Glomerular endothelial cell (primary cell): Measurements from ENCODE around the gene JAKMIP2. TPM values are rescaled to one million over a fixed set of nuclear protein-coding genes. Genes with fewer than 3 reads are reported as not detected.
"Not testable (repeated sequence)": the region's sequence is repeated elsewhere in the genome, so short reads cannot be mapped to it uniquely, and the experiment has no call there.

ENCODE experiments used
- DNase-seq: peaks from one replicate; pipeline ENCODE4 v3.0.0-alpha.2; 2011; ENCODE audit warnings: low read depth, low spot score; ENCODE audit errors: extremely low read depth
- total RNA-seq: library from RNA; depleted of rRNA; stranded (reverse); fragments of >200 nt; gene quantifications from 2 replicates; pipeline ENCODE4 v1.2.3, GENCODE V29; 2015

The JAKMIP2 gene
- total RNA-seq, 1 donor from 2014 or later = 0.29 TPM

GRCh38 chr5:147564124-147564486, 218.4 kb downstream of the JAKMIP2 start:
- DNase-seq = no peak

GRCh38 chr5:147563466-147564123, 218.9 kb downstream of the JAKMIP2 start:
- no peak for DNase-seq

GRCh38 chr5:147561435-147561834, 221.1 kb downstream of the JAKMIP2 start:
- no peak for DNase-seq

GRCh38 chr5:147560718-147561331, 221.7 kb downstream of the JAKMIP2 start:
- no peak for DNase-seq

GRCh38 chr5:147559749-147560148, 222.8 kb downstream of the JAKMIP2 start:
- DNase-seq = no peak

GRCh38 chr5:147558826-147559225, 223.7 kb downstream of the JAKMIP2 start:
- no peak for DNase-seq

GRCh38 chr5:147557876-147558745, 224.4 kb downstream of the JAKMIP2 start:
- DNase-seq = no peak

GRCh38 chr5:147555176-147555575, 227.4 kb downstream of the JAKMIP2 start:
- no peak for DNase-seq

- DNase-seq = no peak
Measured at GRCh38 chr5:147554261-147554817, 228.2 kb downstream of the JAKMIP2 start.

GRCh38 chr5:147553817-147554216, 228.7 kb downstream of the JAKMIP2 start:
- not testable (repeated sequence) for DNase-seq

GRCh38 chr5:147552897-147553296, 229.6 kb downstream of the JAKMIP2 start:
- DNase-seq = no peak

- DNase-seq = no peak
Measured at GRCh38 chr5:147551677-147552076, 230.9 kb downstream of the JAKMIP2 start.

- no peak for DNase-seq
Measured at GRCh38 chr5:147547730-147548129, 234.8 kb downstream of the JAKMIP2 start.

GRCh38 chr5:147544556-147544955, 238.0 kb downstream of the JAKMIP2 start:
- no peak for DNase-seq

GRCh38 chr5:147539053-147539452, 243.5 kb downstream of the JAKMIP2 start:
- no peak for DNase-seq

GRCh38 chr5:147538236-147538635, 244.3 kb downstream of the JAKMIP2 start:
- DNase-seq = no peak

Other genes starting within 250 kb of the JAKMIP2 start
- gene SPINK1, start 48.9 kb upstream of the JAKMIP2 start, total RNA-seq = not detected in 2 replicates
- not detected in 2 replicates for gene SCGB3A2, start 96.0 kb upstream of the JAKMIP2 start, total RNA-seq
- gene C5orf46, start 123.8 kb upstream of the JAKMIP2 start, total RNA-seq = not detected in 2 replicates